Measurements from ENCODE around the gene ZNF385A.

The ZNF385A gene

GRCh38 chr12:54415221-54415929 is 30.8 kb upstream of the ZNF385A start:
- DNase-seq (ENCODE audit: low read depth) = no peak

- DNase-seq (ENCODE audit: low read depth) = peak; percentile 68
Observed at GRCh38 chr12:54413284-54414190, 29.0 kb upstream of the ZNF385A start.

- no peak for DNase-seq (ENCODE audit: low read depth)
Observed at GRCh38 chr12:54412786-54413185, 28.3 kb upstream of the ZNF385A start.

GRCh38 chr12:54412348-54412747 is 27.8 kb upstream of the ZNF385A start:
- DNase-seq (ENCODE audit: low read depth) = no peak

- peak; percentile 41 for DNase-seq (ENCODE audit: low read depth)
Observed at GRCh38 chr12:54411391-54412241, 27.1 kb upstream of the ZNF385A start.

GRCh38 chr12:54409267-54409666 is 24.7 kb upstream of the ZNF385A start:
- DNase-seq (ENCODE audit: low read depth) = no peak

- DNase-seq (ENCODE audit: low read depth) = no peak
Observed at GRCh38 chr12:54407183-54407905, 22.8 kb upstream of the ZNF385A start.

GRCh38 chr12:54405573-54405972 is 21.0 kb upstream of the ZNF385A start:
- DNase-seq (ENCODE audit: low read depth) = no peak

- no peak for DNase-seq (ENCODE audit: low read depth)
Observed at GRCh38 chr12:54405106-54405505, 20.6 kb upstream of the ZNF385A start.

GRCh38 chr12:54404061-54405004 is 19.8 kb upstream of the ZNF385A start:
- no peak for DNase-seq (ENCODE audit: low read depth)

GRCh38 chr12:54401119-54401518 is 16.6 kb upstream of the ZNF385A start:
- DNase-seq (ENCODE audit: low read depth) = no peak

GRCh38 chr12:54398995-54399793 is 14.7 kb upstream of the ZNF385A start:
- peak; percentile 80 for DNase-seq (ENCODE audit: low read depth)

GRCh38 chr12:54398218-54398617 is 13.7 kb upstream of the ZNF385A start:
- DNase-seq (ENCODE audit: low read depth) = no peak

- DNase-seq (ENCODE audit: low read depth) = no peak
Observed at GRCh38 chr12:54397157-54397556, 12.6 kb upstream of the ZNF385A start.

GRCh38 chr12:54395545-54395944 is 11.0 kb upstream of the ZNF385A start:
- DNase-seq (ENCODE audit: low read depth) = no peak

- no peak for DNase-seq (ENCODE audit: low read depth)
Observed at GRCh38 chr12:54394986-54395385, 10.5 kb upstream of the ZNF385A start.

- no peak for DNase-seq (ENCODE audit: low read depth)
Observed at GRCh38 chr12:54394281-54394719, 9.8 kb upstream of the ZNF385A start.

GRCh38 chr12:54393743-54394142 is 9.2 kb upstream of the ZNF385A start:
- no peak for DNase-seq (ENCODE audit: low read depth)

- no peak for DNase-seq (ENCODE audit: low read depth)
Observed at GRCh38 chr12:54393207-54393609, 8.7 kb upstream of the ZNF385A start.

Measured in activated T-helper 1 cell treated with Interleukin-2 at 50 U/mL for 16 hours (primary cell).